Glomerular visceral epithelial cell (primary cell): ENCODE data around the gene XIRP2.

Experiments used
- DNase-seq: peaks from one replicate; pipeline ENCODE4 v3.0.0-alpha.2; 2016; ENCODE audit errors: extremely low spot score

Gene XIRP2

GRCh38 chr2:166932032-166932431, 43.8 kb downstream of the XIRP2 start:
- no peak for DNase-seq

GRCh38 chr2:166934817-166935216, 46.5 kb downstream of the XIRP2 start:
- no peak for DNase-seq

GRCh38 chr2:166942377-166942776, 54.1 kb downstream of the XIRP2 start:
- no peak for DNase-seq

- no peak for DNase-seq
Measured at GRCh38 chr2:166944909-166945308, 56.6 kb downstream of the XIRP2 start.

GRCh38 chr2:166957686-166958085, 69.4 kb downstream of the XIRP2 start:
- DNase-seq, result peak; percentile 60

- no peak for DNase-seq
Measured at GRCh38 chr2:166958986-166959481, 70.8 kb downstream of the XIRP2 start.

GRCh38 chr2:166959556-166959955, 71.3 kb downstream of the XIRP2 start:
- DNase-seq, result no peak

GRCh38 chr2:166960702-166961270, 72.5 kb downstream of the XIRP2 start:
- no peak for DNase-seq

- DNase-seq, result no peak
Measured at GRCh38 chr2:166961933-166962332, 73.7 kb downstream of the XIRP2 start.

- no peak for DNase-seq
Measured at GRCh38 chr2:166969486-166969885, 81.2 kb downstream of the XIRP2 start.

- no peak for DNase-seq
Measured at GRCh38 chr2:166972002-166972401, 83.7 kb downstream of the XIRP2 start.

GRCh38 chr2:166972418-166972817, 84.1 kb downstream of the XIRP2 start:
- no peak for DNase-seq

GRCh38 chr2:166984188-166984587, 95.9 kb downstream of the XIRP2 start:
- no peak for DNase-seq

- DNase-seq, result no peak
Measured at GRCh38 chr2:166984797-166985196, 96.5 kb downstream of the XIRP2 start.

GRCh38 chr2:166994588-166995336, 106.5 kb downstream of the XIRP2 start:
- DNase-seq, result no peak

GRCh38 chr2:166996465-166996864, 108.2 kb downstream of the XIRP2 start:
- DNase-seq, result no peak

- DNase-seq, result no peak
Measured at GRCh38 chr2:167001165-167001564, 112.9 kb downstream of the XIRP2 start.

GRCh38 chr2:167005096-167005495, 116.8 kb downstream of the XIRP2 start:
- no peak for DNase-seq

- no peak for DNase-seq
Measured at GRCh38 chr2:167013227-167013626, 124.9 kb downstream of the XIRP2 start.

GRCh38 chr2:167015806-167016205, 127.5 kb downstream of the XIRP2 start:
- DNase-seq, result no peak

GRCh38 chr2:167017021-167017420, 128.7 kb downstream of the XIRP2 start:
- no peak for DNase-seq

- no peak for DNase-seq
Measured at GRCh38 chr2:167018590-167018989, 130.3 kb downstream of the XIRP2 start.

GRCh38 chr2:167028503-167028902, 140.2 kb downstream of the XIRP2 start:
- no peak for DNase-seq
